ENCODE measurements around the gene SH3GL1. TPM values are rescaled to one million over a fixed set of nuclear protein-coding genes. Genes with fewer than 3 reads are reported as not detected.
A peak's percentile ranks its signal among the peaks of the same experiment; 100 is the strongest.

The SH3GL1 gene
- total and polyA plus RNA-seq, 2 of the 4 experiments (the other 2 are of a cell fraction): 28.1 to 138 TPM

DNA sequence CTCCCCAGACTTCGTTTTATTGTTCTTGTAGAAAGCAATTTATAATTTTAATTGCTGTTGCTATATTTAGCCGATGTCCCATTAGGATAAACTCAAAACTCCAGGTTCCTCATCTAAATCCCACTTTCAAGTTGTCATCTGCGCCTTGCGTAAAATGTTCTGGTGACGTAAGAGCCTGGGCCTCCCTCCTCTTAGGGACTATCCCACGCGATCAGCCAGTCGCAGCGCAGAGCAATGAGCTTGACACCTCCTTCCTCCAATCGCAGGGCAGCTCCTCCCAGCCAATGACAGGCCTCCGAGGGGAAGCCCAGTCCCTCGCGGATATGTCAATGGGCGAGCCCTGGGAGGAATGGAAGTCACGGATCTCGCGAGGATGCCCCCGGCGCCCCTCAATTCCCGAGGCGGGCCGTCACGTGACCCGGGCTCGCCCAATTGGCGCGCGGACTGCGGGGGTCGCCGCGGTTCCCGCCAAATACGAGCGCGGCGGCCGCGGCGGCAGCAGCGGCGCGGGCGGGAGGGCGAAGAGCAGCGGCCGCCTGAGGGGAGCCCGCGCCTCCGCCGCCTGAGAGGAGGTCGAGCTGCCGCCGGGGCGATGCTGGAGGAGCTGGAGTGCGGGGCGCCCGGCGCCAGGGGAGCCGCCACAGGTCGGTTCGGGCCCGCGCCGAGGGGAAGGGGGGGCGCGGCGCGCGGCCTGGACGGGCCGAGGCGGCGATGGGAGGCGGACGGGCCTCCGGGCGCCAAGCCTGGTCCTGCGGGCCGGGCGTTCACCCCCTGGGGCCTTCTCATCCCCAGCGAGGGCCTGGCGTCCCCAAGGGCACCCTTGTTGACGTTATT is 2.0 kb upstream of the SH3GL1 start, which contains the start of gene CHAF1A:
CHAF1A (plus strand) TSS at position 470 of the 834 bp plus-strand sequence; CDS start at position 593, 123 bp downstream.
- H3K18ac ChIP-seq (ENCODE audit: low read depth, low read length): no peak within 1 kb of the TSS
- dilution Hi-C loops (cut with HindIII; ENCODE audit: low sequenced_read_pairs, unreplicated experiment) (no loop called here), in situ Hi-C loops (cut with MboI; ENCODE audit: low sequenced_read_pairs) (no loop called here), intact Hi-C loops (cut with micrococcal nuclease) (loop anchor here (2.0 kb wide), 1 partner anchor 54 kb away; the partner anchor contains the start of gene UBXN6)
- no TSS peak for BruUV-seq (replicated peaks)
- ChIA-PET CTCF (interaction anchor here (1.1 to 1.5 kb wide), 2 partner anchors 13 to 27 kb away, joined by 3 to 5 read pairs; no protein-coding TSS in a partner anchor), POLR2A (ENCODE audit: unreplicated experiment) (no interaction called here)
- peak within 1 kb of the TSS; percentile 91 for H2AFZ ChIP-seq (replicated peaks; ENCODE audit: low read length, poor library complexity)
- H4K8ac ChIP-seq (ENCODE audit: low read depth in 2 of 2, low read length in 2 of 2): peak within 1 kb of the TSS; percentile 46 to 74
- H3K4me2 ChIP-seq (ENCODE audit: low read depth, low read length): peak within 1 kb of the TSS; percentile 96
- no peaks in the 10 kb centered on the region for H3K27me3 ChIP-seq (ENCODE audit: control insufficient read depth, insufficient read depth, low read length)
- peak within 1 kb of the TSS; percentile 44 for H2BK5ac ChIP-seq (ENCODE audit: low read depth, low read length, poor library complexity, severe bottlenecking)
- peak within 1 kb of the TSS; percentile 66 for H3K9ac ChIP-seq (ENCODE audit: low read depth, low read length)
- 0% methylated on average over 33 of the region's 84 CpGs; no CpG with 5 or more reads in 1 of the 2 experiments for WGBS, 2 experiments (ENCODE audit: extremely low coverage in 2 of 2, insufficient read length in 1 of 2)
- H3K36me3 ChIP-seq (ENCODE audit: control insufficient read depth, insufficient read depth, low read length): peaks cover under 1% of the 10 kb centered on the region; the same call in 1 of the 2 replicates
- H3K23ac ChIP-seq (ENCODE audit: low read depth, low read length): peak within 1 kb of the TSS; percentile 50
- H3K27ac ChIP-seq (ENCODE audit: insufficient read depth, low read length): peak within 1 kb of the TSS; percentile 54; the same call in 1 of the 2 replicates
- H2AK9ac ChIP-seq (replicated peaks; ENCODE audit: low read depth, low read length, poor library complexity): peak within 1 kb of the TSS; percentile 95
- peak within 1 kb of the TSS; percentile 47 for H3K4me3 ChIP-seq (ENCODE audit: insufficient read depth, low read depth, low read length)
- peak within 1 kb of the TSS; percentile 6 for H3K4ac ChIP-seq (ENCODE audit: low read depth, low read length)
- peaks cover 9% of the 10 kb centered on the region for H3K9me1 ChIP-seq (ENCODE audit: insufficient read depth, low read length)
- peaks cover 34% of the 10 kb centered on the region for H4K20me1 ChIP-seq (ENCODE audit: insufficient read depth, low read length)
- no peak within 1 kb of the TSS; the same call in 1 of the 2 replicates for H2BK120ac ChIP-seq (ENCODE audit: low read depth, low read length)
- peak within 1 kb of the TSS; percentile 35 for H3K56ac ChIP-seq (ENCODE audit: extremely low read depth, insufficient read depth, low read length)
- DNase-seq: peak; percentile 100
- 0 out of 3 replicates have a peak within 1 kb of the TSS, but pooled peaks have one; percentile 7 for H2BK15ac ChIP-seq (ENCODE audit: low read depth, low read length)
- peak within 1 kb of the TSS; percentile 77 for H2AK5ac ChIP-seq (ENCODE audit: low read depth, low read length)
- peak within 1 kb of the TSS; percentile 22 for H4K91ac ChIP-seq (ENCODE audit: insufficient read depth, low read depth, low read length)
- H3K79me1 ChIP-seq (ENCODE audit: low read depth in 1 of 2, low read length in 2 of 2): peaks cover 10 to 53% of the 10 kb centered on the region in 2 experiments; a peak in 2 of 4 replicates
- H4K5ac ChIP-seq (ENCODE audit: low read depth, low read length): peak within 1 kb of the TSS; percentile 14
- H3K14ac ChIP-seq (replicated peaks; ENCODE audit: low read depth, low read length): peak within 1 kb of the TSS; percentile 53
- no peak within 1 kb of the TSS for H2BK20ac ChIP-seq (ENCODE audit: low read depth, low read length)
- H3K4me1 ChIP-seq (ENCODE audit: control insufficient read depth, insufficient read depth, low read length): peaks cover 5% of the 10 kb centered on the region
- ATAC-seq (ENCODE audit: low read depth): peak; percentile 91
- H3K9me3 ChIP-seq (ENCODE audit: control insufficient read depth, insufficient read depth, low read length): no peaks in the 10 kb centered on the region
- TF ChIP-seq NFE2L2 (IDR thresholded peaks at IDR 0.05; ENCODE audit: low read depth, low read length): no peak
- TF ChIP-seq MAFK (IDR thresholded peaks at IDR 0.05; ENCODE audit: low read depth, low read length): no peak
- peak; percentile 59 for TF ChIP-seq POLR2A (IDR thresholded peaks at IDR 0.05; ENCODE audit: low read depth, low read length)
- peak; percentile 96 for TF ChIP-seq CEBPB (IDR thresholded peaks at IDR 0.05; ENCODE audit: low read depth, low read length)
- TF ChIP-seq CHD1 (IDR thresholded peaks at IDR 0.05; ENCODE audit: low read depth, low read length): no peak
- TF ChIP-seq, protein P1, sequence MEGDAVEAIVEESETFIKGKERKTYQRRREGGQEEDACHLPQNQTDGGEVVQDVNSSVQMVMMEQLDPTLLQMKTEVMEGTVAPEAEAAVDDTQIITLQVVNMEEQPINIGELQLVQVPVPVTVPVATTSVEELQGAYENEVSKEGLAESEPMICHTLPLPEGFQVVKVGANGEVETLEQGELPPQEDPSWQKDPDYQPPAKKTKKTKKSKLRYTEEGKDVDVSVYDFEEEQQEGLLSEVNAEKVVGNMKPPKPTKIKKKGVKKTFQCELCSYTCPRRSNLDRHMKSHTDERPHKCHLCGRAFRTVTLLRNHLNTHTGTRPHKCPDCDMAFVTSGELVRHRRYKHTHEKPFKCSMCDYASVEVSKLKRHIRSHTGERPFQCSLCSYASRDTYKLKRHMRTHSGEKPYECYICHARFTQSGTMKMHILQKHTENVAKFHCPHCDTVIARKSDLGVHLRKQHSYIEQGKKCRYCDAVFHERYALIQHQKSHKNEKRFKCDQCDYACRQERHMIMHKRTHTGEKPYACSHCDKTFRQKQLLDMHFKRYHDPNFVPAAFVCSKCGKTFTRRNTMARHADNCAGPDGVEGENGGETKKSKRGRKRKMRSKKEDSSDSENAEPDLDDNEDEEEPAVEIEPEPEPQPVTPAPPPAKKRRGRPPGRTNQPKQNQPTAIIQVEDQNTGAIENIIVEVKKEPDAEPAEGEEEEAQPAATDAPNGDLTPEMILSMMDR (conservative IDR thresholded peaks at IDR 0.05; ENCODE audit: low read depth, low read length): no peak
- peak; percentile 58; the same call in 1 of the 2 replicates for TF ChIP-seq MXI1 (IDR thresholded peaks at IDR 0.05; ENCODE audit: borderline replicate concordance, low read depth, low read length)
- no peak for TF ChIP-seq RAD21 (IDR thresholded peaks at IDR 0.05; ENCODE audit: low read length)
- no peak for TF ChIP-seq RFX5 (IDR thresholded peaks at IDR 0.05; ENCODE audit: low read depth, low read length)
- TF ChIP-seq FOS (IDR thresholded peaks at IDR 0.05; ENCODE audit: low read depth, low read length): peak; percentile 77
- no peak for TF ChIP-seq SMC3 (IDR thresholded peaks at IDR 0.05; ENCODE audit: low read depth, low read length)
- TF ChIP-seq, protein P2, sequence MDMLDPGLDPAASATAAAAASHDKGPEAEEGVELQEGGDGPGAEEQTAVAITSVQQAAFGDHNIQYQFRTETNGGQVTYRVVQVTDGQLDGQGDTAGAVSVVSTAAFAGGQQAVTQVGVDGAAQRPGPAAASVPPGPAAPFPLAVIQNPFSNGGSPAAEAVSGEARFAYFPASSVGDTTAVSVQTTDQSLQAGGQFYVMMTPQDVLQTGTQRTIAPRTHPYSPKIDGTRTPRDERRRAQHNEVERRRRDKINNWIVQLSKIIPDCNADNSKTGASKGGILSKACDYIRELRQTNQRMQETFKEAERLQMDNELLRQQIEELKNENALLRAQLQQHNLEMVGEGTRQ (IDR thresholded peaks at IDR 0.05; ENCODE audit: low read depth, low read length): peak; percentile 99
- TF ChIP-seq RCOR1 (IDR thresholded peaks at IDR 0.05; ENCODE audit: insufficient replicate concordance, low read length): no peak
- TF ChIP-seq BHLHE40 (IDR thresholded peaks at IDR 0.05; ENCODE audit: low read depth, low read length): peak; percentile 76
- TF ChIP-seq MAZ (IDR thresholded peaks at IDR 0.05; ENCODE audit: borderline replicate concordance, low read depth, low read length): peak; percentile 32; the same call in 1 of the 2 replicates

All from IMR-90 (cell line).